GM12892 (cell line): ENCODE measurements around the gene NCKIPSD.

Experiments
- POLR2A ChIP-seq: IDR thresholded peaks from 2 replicates; pipeline ENCODE4 v1.6.1; 2011; ENCODE audit warnings: low read depth, low read length, control low read depth
- POLR2AphosphoS5 ChIP-seq: IDR thresholded peaks from 2 replicates; pipeline ENCODE4 v1.6.1; 2011; ENCODE audit warnings: low read depth, low read length, control low read depth
- TAF1 ChIP-seq: IDR thresholded peaks from 2 replicates; pipeline ENCODE4 v1.6.1; 2011; ENCODE audit warnings: low read depth, mild to moderate bottlenecking, control low read depth, low read length, borderline replicate concordance

DNA sequence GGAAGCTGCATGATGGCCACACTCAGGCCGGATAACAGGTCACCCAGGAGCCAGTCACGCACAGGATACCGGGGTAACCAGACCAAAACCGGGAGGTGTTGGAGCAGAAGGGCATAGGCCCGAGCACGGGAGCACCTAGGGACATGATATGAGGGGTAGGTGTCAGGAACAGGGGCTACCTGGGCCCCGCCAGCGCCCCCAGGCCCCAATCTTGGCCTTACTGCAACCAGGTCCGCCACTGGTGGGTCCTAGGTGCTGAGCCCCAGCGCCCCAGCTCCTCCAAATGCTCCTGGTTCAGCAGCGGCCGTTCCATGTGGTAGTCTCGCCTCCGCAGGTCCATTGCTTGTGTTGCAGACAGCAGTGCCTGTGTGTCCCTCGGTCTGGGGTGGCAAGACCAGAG, 52.5 kb downstream of the NCKIPSD start:
- TF ChIP-seq POLR2A (no peak), POLR2AphosphoS5 (no peak), TAF1 (no peak)
